MM.1S (cell line): Measurements from ENCODE around the gene TMEM253.

Source experiments
- DNase-seq: peaks from one replicate; pipeline ENCODE4 v3.0.0-alpha.2; 2015
- H2AFZ ChIP-seq: fragments of 300-600 bp; sonication (generic); 2 replicates; pipeline ENCODE4 v1.6.0; 2016; ENCODE audit warnings: antibody characterized with exemption, low read length
- H3F3A ChIP-seq: fragments of 300-600 bp; sonication (generic); 2 replicates; pipeline ENCODE4 v1.6.1; 2016; ENCODE audit warnings: mild to moderate bottlenecking, antibody characterized with exemption, low read length, moderate library complexity, mixed read lengths; ENCODE audit not compliant: insufficient read depth
- H3K27ac ChIP-seq: fragments of 300-600 bp; sonication (generic); 2 replicates; pipeline ENCODE4 v1.5.1; 2016; ENCODE audit warnings: mild to moderate bottlenecking, low read length
- H3K27me3 ChIP-seq: fragments of 300-600 bp; sonication (generic); replicated peaks from 2 replicates; pipeline ENCODE4 v1.6.0; 2016; ENCODE audit warnings: low read length; ENCODE audit not compliant: insufficient read depth
- H3K36me3 ChIP-seq: fragments of 300-600 bp; sonication (generic); replicated peaks from 2 replicates; pipeline ENCODE4 v1.6.1; 2016; ENCODE audit warnings: mild to moderate bottlenecking, low read length, mixed read lengths; ENCODE audit not compliant: insufficient read depth
- H3K4me1 ChIP-seq: fragments of 300-600 bp; sonication (generic); 2 replicates; pipeline ENCODE4 v1.6.1; 2016; ENCODE audit warnings: low read length, mixed read lengths
- H3K4me2 ChIP-seq: fragments of 300-600 bp; sonication (generic); 2 replicates; pipeline ENCODE4 v1.6.0; 2016; ENCODE audit warnings: low read depth, low read length
- H3K4me3 ChIP-seq: fragments of 300-600 bp; sonication (generic); 2 replicates; pipeline ENCODE4 v1.5.1; 2016; ENCODE audit warnings: low read length, mixed read lengths
- H3K79me2 ChIP-seq: fragments of 300-600 bp; sonication (generic); 2 replicates; pipeline ENCODE4 v1.6.1; 2016; ENCODE audit warnings: mixed run types, low read length, mixed read lengths
- H3K9ac ChIP-seq: fragments of 300-600 bp; sonication (generic); 2 replicates; pipeline ENCODE4 v1.6.1; 2016; ENCODE audit warnings: low read length, mixed read lengths
- H3K9me2 ChIP-seq: fragments of 300-600 bp; sonication (generic); replicated peaks from 2 replicates; pipeline ENCODE4 v1.6.1; 2016; ENCODE audit warnings: mild to moderate bottlenecking, low read length, mixed read lengths; ENCODE audit not compliant: insufficient read depth
- H3K9me3 ChIP-seq: fragments of 300-600 bp; sonication (generic); replicated peaks from 2 replicates; pipeline ENCODE4 v1.6.1; 2016; ENCODE audit warnings: mild to moderate bottlenecking, low read length, mixed read lengths; ENCODE audit not compliant: insufficient read depth
- H4K20me1 ChIP-seq: fragments of 300-600 bp; sonication (generic); 2 replicates; pipeline ENCODE4 v1.6.1; 2016; ENCODE audit warnings: mild to moderate bottlenecking, low read length, moderate library complexity, mixed read lengths; ENCODE audit not compliant: insufficient read depth
- EZH2 ChIP-seq: fragments of 300-600 bp; sonication (generic); optimal IDR thresholded peaks from 2 replicates; pipeline ENCODE3; 2017; ENCODE audit warnings: low read depth, mild to moderate bottlenecking, antibody characterized with exemption, low read length, mixed read lengths
- EZH2phosphoT487 ChIP-seq: fragments of 300-600 bp; sonication (generic); IDR thresholded peaks from 2 replicates; pipeline ENCODE4 v1.6.1; 2018; ENCODE audit warnings: antibody characterized with exemption, low read length
- TF ChIP-seq, protein P1 (sequence below): fragments of 300-600 bp; sonication (generic); IDR thresholded peaks from 2 replicates; pipeline ENCODE4 v1.5.1; 2016; ENCODE audit warnings: antibody characterized with exemption, low read length, mixed read lengths

The TMEM253 gene

DNA sequence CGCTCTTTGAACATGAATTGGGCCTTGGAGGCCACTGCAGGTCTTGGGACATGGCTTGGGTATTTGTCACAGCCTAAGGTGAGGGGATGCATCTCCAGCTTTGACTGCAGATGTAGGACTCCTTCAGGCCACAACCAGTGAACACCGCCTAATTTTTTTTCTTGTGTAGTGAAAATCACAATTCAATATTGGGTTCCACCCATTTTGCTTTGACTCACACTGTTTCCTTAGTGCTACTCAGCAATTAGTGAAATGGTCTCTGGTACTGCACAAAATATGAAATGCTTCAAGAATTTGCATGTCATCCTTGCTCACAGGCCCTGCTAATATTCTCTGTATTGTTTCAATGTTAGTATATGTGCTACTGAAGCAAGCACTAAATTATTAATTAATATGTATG is 12.5 kb downstream of the TMEM253 start:
- Histone ChIP-seq H2AFZ (no peak overlapping the region), H3K4me2 (no peak overlapping the region), H3K79me2 (no peaks in the 10 kb centered on the region), H3K27me3 (no peaks in the 10 kb centered on the region), H3K27ac (no peak overlapping the region), H3K9me2 (no peaks in the 10 kb centered on the region), H3K36me3 (no peaks in the 10 kb centered on the region), H3K4me1 (peaks cover 16% of the 10 kb centered on the region), H3K4me3 (no peak overlapping the region), H3F3A (peaks cover 9% of the 10 kb centered on the region), H3K9me3 (no peaks in the 10 kb centered on the region), H4K20me1 (no peaks in the 10 kb centered on the region), H3K9ac (no peak overlapping the region)
- DNase-seq, result no peak
- TF ChIP-seq EZH2phosphoT487 (no peak), EZH2 (no peak)
- TF ChIP-seq, protein P1, sequence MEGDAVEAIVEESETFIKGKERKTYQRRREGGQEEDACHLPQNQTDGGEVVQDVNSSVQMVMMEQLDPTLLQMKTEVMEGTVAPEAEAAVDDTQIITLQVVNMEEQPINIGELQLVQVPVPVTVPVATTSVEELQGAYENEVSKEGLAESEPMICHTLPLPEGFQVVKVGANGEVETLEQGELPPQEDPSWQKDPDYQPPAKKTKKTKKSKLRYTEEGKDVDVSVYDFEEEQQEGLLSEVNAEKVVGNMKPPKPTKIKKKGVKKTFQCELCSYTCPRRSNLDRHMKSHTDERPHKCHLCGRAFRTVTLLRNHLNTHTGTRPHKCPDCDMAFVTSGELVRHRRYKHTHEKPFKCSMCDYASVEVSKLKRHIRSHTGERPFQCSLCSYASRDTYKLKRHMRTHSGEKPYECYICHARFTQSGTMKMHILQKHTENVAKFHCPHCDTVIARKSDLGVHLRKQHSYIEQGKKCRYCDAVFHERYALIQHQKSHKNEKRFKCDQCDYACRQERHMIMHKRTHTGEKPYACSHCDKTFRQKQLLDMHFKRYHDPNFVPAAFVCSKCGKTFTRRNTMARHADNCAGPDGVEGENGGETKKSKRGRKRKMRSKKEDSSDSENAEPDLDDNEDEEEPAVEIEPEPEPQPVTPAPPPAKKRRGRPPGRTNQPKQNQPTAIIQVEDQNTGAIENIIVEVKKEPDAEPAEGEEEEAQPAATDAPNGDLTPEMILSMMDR, result no peak

DNA sequence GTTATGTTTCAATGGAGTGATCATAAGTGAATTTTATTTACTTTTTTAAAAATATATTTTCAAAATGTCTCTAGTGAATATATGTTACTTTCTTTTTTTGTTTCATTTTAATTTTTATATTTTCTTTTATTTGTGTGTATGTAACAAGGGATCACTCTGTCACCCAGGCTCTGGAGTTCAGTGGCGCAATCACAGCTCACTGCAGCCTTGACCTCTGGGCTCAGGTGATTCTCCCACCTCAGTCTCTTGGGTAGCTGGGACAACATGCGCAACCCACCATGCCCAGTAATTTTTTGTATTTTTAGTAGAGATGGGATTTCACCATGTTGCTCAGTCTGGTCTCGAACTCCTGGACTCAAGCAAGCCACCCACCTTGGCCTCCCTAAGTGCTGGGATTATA is 18.1 kb downstream of the TMEM253 start:
- Histone ChIP-seq H3K27ac (no peak overlapping the region), H3K9me2 (no peaks in the 10 kb centered on the region), H3K27me3 (no peaks in the 10 kb centered on the region), H4K20me1 (no peaks in the 10 kb centered on the region), H3K9me3 (no peaks in the 10 kb centered on the region), H3K36me3 (no peaks in the 10 kb centered on the region), H3K79me2 (no peaks in the 10 kb centered on the region), H2AFZ (no peak overlapping the region), H3K9ac (no peak overlapping the region), H3K4me1 (0 out of 2 replicates have a peak, but pooled peaks cover 7% of the 10 kb centered on the region), H3F3A (no peaks in the 10 kb centered on the region), H3K4me2 (no peak overlapping the region), H3K4me3 (no peak overlapping the region)
- TF ChIP-seq EZH2phosphoT487, result no peak
- no peak for TF ChIP-seq EZH2
- TF ChIP-seq, protein P1, result no peak
- no peak for DNase-seq

DNA sequence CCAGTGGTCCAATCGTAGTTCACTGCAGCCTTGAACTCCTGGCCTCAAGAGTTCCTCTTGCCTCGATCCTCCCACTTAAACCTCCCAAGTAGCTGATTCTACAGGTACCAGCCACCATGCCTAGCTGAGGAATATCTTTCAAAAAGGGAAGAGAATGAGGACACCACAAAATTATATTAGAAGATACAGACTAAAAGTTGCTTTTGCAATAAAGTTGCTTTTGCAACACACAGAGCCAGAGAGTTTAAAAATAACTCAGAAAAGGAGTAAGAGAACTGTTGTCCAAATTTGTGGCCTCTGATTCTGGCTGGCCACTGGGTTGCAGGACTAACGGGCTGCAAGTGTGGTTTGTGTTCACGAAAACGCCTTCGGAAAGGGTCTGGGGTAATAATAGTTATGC is 19.8 kb downstream of the TMEM253 start:
- Histone ChIP-seq H3F3A (no peaks in the 10 kb centered on the region), H3K4me3 (no peak overlapping the region), H3K79me2 (no peaks in the 10 kb centered on the region), H3K27me3 (no peaks in the 10 kb centered on the region), H3K4me1 (0 out of 2 replicates have a peak, but pooled peaks cover 7% of the 10 kb centered on the region), H3K27ac (no peak overlapping the region), H3K36me3 (no peaks in the 10 kb centered on the region), H2AFZ (no peak overlapping the region), H4K20me1 (no peaks in the 10 kb centered on the region), H3K9ac (no peak overlapping the region), H3K9me2 (no peaks in the 10 kb centered on the region), H3K4me2 (no peak overlapping the region), H3K9me3 (no peaks in the 10 kb centered on the region)
- DNase-seq, result no peak
- TF ChIP-seq EZH2 (no peak), EZH2phosphoT487 (no peak)
- TF ChIP-seq, protein P1, result no peak
